GM13976 (cell line): ENCODE data around the gene CFD.

Experiments used
- DNase-seq: peaks from one replicate; pipeline ENCODE4 v3.0.0; 2012; ENCODE audit warnings: low spot score
- in situ Hi-C: fragments of 300-500 bp; cut with MboI; formaldehyde crosslinking; loops from one replicate; pipeline ENCODE4 v1.12.0; 2022; ENCODE audit warnings: low sequenced_read_pairs, mixed read lengths, inconsistent platforms; ENCODE audit not compliant: unreplicated experiment
- TF ChIP-seq, protein P1 (sequence below): IDR thresholded peaks from 2 replicates; pipeline ENCODE4 v1.5.1; 2012; ENCODE audit warnings: borderline replicate concordance, mild to moderate bottlenecking; ENCODE audit not compliant: insufficient read depth; ENCODE audit errors: extremely low read depth, missing control alignments, control extremely low read depth

The CFD gene

DNA sequence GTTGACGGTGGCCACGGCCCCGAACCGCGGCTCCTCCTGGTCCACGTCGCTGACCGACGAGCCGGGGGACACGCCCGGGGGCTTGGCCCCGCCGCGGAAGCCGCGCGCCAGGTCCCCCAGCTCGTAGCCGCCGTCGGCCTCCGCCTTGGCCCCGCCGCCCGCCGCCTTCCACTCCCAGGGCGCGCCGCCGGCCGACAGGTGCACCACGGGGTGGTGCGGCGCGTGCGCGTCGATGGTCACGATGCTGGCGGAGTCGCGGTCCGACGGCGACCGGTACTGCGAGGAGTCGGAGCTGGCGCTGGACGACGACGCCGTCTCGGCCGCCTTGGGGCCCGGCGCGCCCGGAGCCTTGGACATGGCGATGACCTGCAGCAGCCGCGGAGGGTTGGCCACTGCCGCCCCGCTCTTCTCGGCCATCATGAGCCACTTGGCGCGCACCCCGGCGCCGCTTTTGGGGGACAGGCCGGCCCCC is 46.7 kb upstream of the CFD start:
- TF ChIP-seq, protein P1, sequence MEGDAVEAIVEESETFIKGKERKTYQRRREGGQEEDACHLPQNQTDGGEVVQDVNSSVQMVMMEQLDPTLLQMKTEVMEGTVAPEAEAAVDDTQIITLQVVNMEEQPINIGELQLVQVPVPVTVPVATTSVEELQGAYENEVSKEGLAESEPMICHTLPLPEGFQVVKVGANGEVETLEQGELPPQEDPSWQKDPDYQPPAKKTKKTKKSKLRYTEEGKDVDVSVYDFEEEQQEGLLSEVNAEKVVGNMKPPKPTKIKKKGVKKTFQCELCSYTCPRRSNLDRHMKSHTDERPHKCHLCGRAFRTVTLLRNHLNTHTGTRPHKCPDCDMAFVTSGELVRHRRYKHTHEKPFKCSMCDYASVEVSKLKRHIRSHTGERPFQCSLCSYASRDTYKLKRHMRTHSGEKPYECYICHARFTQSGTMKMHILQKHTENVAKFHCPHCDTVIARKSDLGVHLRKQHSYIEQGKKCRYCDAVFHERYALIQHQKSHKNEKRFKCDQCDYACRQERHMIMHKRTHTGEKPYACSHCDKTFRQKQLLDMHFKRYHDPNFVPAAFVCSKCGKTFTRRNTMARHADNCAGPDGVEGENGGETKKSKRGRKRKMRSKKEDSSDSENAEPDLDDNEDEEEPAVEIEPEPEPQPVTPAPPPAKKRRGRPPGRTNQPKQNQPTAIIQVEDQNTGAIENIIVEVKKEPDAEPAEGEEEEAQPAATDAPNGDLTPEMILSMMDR = no peak
- DNase-seq = no peak
- in situ Hi-C loops = no loop called here

DNA sequence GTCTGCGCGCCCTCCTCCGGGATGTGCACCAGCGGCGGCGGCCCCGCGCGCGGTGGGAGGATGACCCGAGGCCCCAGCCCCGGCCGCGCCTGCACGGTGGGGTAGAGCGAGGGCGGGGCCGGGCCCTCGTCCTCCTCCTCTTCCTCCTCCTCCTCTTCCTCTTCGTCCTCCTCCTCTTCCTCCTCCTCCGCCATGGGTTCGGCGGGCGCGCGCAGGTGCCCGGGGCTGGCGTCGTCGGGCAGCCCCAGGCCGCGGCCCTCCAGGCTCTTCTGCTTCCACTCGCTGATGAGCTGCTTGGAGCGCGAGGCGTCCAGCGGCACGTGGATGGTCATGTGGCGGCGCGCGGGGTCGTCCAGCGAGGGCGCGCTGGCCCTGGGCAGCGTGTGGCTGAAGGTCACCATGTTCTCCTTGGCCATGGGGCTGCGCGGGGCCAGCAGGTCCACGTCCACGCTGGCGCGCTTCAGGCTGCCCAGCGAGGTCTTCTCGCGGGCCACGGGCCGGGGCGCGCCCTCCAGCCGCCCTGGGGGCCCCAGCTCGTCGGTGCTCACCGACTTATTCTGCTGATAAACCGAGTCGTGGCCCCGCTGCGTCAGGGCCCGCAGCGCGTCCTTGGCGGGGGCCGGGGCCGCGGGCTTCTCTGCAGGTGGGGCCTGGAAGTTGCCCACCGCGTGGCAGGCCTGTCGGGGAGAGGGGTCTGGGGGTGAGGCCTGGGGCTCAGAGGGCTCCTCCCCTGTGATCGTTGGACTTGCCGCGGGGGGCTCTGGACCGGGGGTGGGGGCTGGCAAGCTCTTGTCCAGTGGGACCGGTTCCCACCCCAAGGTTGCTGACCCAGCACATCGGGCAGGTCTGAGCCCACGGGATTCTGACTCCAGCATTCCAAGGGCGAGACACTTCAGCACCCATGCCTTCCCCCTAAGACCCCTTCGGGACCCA is 46.0 kb upstream of the CFD start:
- TF ChIP-seq, protein P1 = no peak
- DNase-seq = no peak
- in situ Hi-C loops = no loop called here

DNA sequence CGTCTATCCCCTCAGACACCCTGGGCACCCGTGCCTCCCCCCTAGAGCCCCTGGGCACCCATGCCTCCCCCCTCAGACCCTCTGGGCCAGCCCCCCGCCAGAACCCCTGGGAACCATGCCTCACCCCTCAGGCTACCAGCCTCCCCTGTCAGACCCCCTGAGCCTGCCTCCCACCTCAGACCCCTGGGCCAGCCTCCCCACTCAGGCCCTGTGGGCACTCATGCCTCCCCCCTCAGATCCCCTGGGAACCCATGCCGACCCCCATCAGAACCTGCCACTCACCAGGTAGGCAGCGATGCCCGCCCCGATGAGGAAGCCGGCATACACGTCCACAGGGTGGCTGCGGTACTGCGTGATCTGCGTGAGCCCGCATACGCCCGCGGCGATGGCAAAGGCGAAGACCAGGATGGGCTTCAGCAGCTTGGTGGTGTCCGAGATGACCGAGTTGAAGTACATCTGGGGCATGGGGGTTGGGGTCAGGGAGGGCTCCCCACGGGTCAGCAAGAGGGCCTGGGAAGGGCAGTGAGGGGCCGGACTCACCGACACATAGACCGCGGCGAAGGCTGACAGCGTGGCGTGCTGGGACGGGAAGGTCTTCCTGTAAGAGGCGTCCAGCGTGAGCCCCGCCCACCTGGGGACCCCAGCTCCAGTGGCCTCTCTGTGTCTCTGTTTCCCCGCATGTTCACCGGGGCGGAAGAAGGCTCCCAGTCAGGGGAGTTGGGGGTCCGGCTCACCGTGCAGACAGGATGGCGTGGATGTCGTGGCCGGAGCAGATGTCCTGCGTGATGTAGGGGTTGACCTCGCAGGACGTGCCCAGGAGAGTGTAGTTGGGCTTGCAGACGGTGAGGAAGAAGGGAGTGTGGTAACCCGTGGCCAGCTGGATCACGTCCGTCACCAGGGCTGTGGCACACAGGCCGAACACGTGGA is 45.0 kb upstream of the CFD start:
- DNase-seq = no peak
- in situ Hi-C loops = no loop called here
- TF ChIP-seq, protein P1 = no peak

DNA sequence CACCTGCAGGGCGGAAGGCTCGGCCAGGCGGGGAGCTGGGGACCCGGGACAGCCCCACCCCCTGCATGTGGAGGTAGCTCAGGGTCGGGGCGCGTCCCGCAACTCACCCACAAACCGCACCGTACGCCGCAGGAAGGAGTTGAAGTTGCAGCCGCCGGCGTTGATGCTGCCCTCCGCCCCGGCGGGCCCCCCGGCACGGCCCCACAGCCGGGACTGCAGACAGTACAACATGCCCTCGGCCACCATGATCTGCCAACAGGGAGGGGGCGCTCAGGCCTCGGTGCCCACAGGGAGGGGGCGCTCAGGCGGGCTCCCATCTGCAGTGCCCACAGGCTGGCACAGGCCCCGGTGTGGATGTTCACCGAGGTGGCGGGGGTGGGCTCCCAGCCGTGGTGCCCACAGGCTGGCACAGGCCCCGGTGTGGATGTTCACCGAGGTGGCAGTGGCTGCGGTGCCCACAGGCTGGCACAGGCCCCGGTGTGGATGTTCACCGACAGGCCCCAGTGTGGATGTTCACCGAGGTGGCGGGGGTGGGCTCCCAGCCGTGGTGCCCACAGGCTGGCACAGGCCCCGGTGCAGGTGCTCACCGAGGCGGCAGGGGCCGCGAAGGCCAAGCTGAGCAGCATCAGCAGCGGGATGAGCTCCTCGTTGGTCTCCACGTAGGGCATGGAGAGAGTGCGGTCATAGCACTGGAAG is 44.2 kb upstream of the CFD start:
- DNase-seq = no peak
- in situ Hi-C loops = no loop called here
- TF ChIP-seq, protein P1 = no peak

DNA sequence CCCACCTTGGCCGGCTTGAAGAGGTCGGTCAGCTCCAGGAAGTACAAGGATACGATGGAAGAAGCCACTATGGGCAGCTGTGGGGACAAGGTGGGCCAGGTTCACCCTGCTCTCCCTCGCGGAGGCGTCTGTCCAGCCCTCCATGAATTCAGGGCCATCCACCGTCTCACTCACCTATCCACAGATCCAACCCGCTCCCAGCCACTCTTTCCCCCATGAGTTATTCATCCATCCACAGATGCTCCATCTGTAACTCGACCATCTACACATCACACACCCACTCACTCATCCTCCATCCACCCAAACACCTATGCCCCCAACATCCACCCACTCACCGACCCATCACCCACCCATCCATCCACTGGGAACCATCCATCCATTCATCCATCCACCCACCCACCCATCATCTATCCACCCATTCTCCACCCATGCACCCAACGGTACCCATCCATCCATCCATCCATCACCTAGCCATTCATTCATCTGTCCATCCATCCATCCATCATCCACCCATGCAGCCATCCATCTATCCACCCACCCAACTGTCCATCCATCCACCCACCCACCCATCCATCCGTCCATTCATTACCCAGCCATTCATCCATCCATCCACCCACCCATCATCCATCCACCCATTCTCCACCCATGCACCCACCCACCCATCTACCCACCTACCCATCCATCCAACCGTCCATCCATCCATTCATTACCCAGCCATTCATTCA is 43.5 kb upstream of the CFD start:
- TF ChIP-seq, protein P1 = no peak
- in situ Hi-C loops = no loop called here
- no peak for DNase-seq
